IPS-NIHi7 (cell line): ENCODE measurements around the gene MAMDC2.
A peak's percentile ranks its signal among the peaks of the same experiment; 100 is the strongest.

ENCODE experiments used
- DNase-seq: peaks from one replicate; pipeline ENCODE4 v3.0.0; 2012; ENCODE audit warnings: mixed read lengths; ENCODE audit errors: extremely low spot score

Gene MAMDC2

GRCh38 chr9:70043689-70044489, at the start of gene MAMDC2:
Gene MAMDC2, plus strand, starts transcription at chr9:70043848. Its CDS starts 350 bp downstream, at chr9:70044198.
- peak; percentile 70 for DNase-seq

- DNase-seq, result no peak
These were observed 47.8 kb upstream of the MAMDC2 start for GRCh38 chr9:69995846-69996245.

GRCh38 chr9:69996967-69997366, 46.7 kb upstream of the MAMDC2 start:
- no peak for DNase-seq

GRCh38 chr9:69997524-69997923, 46.1 kb upstream of the MAMDC2 start:
- no peak for DNase-seq

GRCh38 chr9:69999315-69999714, 44.3 kb upstream of the MAMDC2 start:
- DNase-seq, result no peak

- no peak for DNase-seq
These were observed 43.2 kb upstream of the MAMDC2 start for GRCh38 chr9:70000469-70000868.

GRCh38 chr9:70003901-70004714, 39.5 kb upstream of the MAMDC2 start:
- DNase-seq, result no peak

GRCh38 chr9:70006306-70006705, 37.3 kb upstream of the MAMDC2 start:
- DNase-seq, result no peak

- DNase-seq, result no peak
These were observed 35.8 kb upstream of the MAMDC2 start for GRCh38 chr9:70007831-70008230.

- DNase-seq, result no peak
These were observed 33.6 kb upstream of the MAMDC2 start for GRCh38 chr9:70010015-70010414.

GRCh38 chr9:70011366-70011765, 32.3 kb upstream of the MAMDC2 start:
- DNase-seq, result no peak

- peak; percentile 25 for DNase-seq
These were observed 31.1 kb upstream of the MAMDC2 start for GRCh38 chr9:70012569-70012968.

- DNase-seq, result no peak
These were observed 30.0 kb upstream of the MAMDC2 start for GRCh38 chr9:70013598-70014196.

- DNase-seq, result no peak
These were observed 28.5 kb upstream of the MAMDC2 start for GRCh38 chr9:70015099-70015498.

GRCh38 chr9:70020217-70020616, 23.4 kb upstream of the MAMDC2 start:
- no peak for DNase-seq

- no peak for DNase-seq
These were observed 22.6 kb upstream of the MAMDC2 start for GRCh38 chr9:70020991-70021571.

- DNase-seq, result no peak
These were observed 15.4 kb upstream of the MAMDC2 start for GRCh38 chr9:70028287-70028686.

GRCh38 chr9:70030156-70030555, 13.5 kb upstream of the MAMDC2 start:
- DNase-seq, result no peak

- no peak for DNase-seq
These were observed 12.5 kb upstream of the MAMDC2 start for GRCh38 chr9:70031141-70031545.

- DNase-seq, result no peak
These were observed 9.4 kb upstream of the MAMDC2 start for GRCh38 chr9:70034271-70034711.

- no peak for DNase-seq
These were observed 8.0 kb upstream of the MAMDC2 start for GRCh38 chr9:70035691-70036090.

GRCh38 chr9:70036641-70037040, 7.0 kb upstream of the MAMDC2 start:
- DNase-seq, result no peak
